Erythroblast (primary cell): ENCODE results near the gene PRRT3.

Experiments
- GATA1 ChIP-seq: IDR thresholded peaks from 2 replicates; pipeline ENCODE4 v1.6.1; 2011; ENCODE audit warnings: low read depth, mild to moderate bottlenecking, control low read depth, low read length, moderate library complexity
- POLR2A ChIP-seq: IDR thresholded peaks from 2 replicates; pipeline ENCODE4 v1.6.1; 2011; ENCODE audit warnings: mild to moderate bottlenecking, low read length

DNA sequence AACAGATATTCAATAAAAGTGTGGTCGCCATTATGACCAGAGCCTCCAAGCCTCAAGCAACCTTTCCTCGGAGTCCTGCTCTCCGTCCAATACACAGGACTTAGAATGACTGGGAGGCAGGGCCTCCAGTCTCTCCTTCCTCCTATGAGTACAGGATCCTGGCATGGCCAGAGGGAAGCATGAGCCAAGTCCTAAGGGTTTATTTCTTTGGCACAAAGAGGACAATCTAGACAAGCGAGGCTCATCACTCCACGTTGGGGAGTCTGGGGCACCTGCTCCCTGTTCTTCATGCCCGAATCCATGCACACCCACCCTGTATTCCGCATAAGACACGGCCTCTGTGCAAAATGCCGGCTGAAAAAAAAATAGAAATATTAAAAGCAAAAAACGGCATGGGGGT, 6.8 kb downstream of the PRRT3 start:
- TF ChIP-seq POLR2A, result no peak
- TF ChIP-seq GATA1, result no peak
